GM18867 (cell line): ENCODE measurements around the gene WIPI1.
"Not testable (repeated sequence)": the region's sequence is repeated elsewhere in the genome, so short reads cannot be mapped to it uniquely, and the experiment has no call there.

Source experiments
- ATAC-seq: cut with Tn5 transposase; IDR thresholded peaks from one replicate; pipeline ENCODE4 v1.9.1; 2021; ENCODE audit warnings: mild to moderate bottlenecking, moderate library complexity; ENCODE audit not compliant: unreplicated experiment

Gene WIPI1

GRCh38 chr17:68457168-68457538 is at the start of gene WIPI1:
WIPI1 (minus strand) TSS chr17:68457496; CDS start chr17:68457421, 75 bp downstream.
- peak; percentile 32 for ATAC-seq

- no peak for ATAC-seq
These were observed 48.7 kb upstream of the WIPI1 start for GRCh38 chr17:68505951-68506350.

- no peak for ATAC-seq
These were observed 43.8 kb upstream of the WIPI1 start for GRCh38 chr17:68501074-68501473.

- ATAC-seq, result no peak
These were observed 42.3 kb upstream of the WIPI1 start for GRCh38 chr17:68499587-68499986.

GRCh38 chr17:68498479-68499326 is 41.4 kb upstream of the WIPI1 start:
- ATAC-seq, result peak; percentile 21

- ATAC-seq, result peak; percentile 93
These were observed 40.6 kb upstream of the WIPI1 start for GRCh38 chr17:68497885-68498319.

- no peak for ATAC-seq
These were observed 37.8 kb upstream of the WIPI1 start for GRCh38 chr17:68495081-68495480.

GRCh38 chr17:68492394-68493054 is 35.2 kb upstream of the WIPI1 start:
- ATAC-seq, result not testable (repeated sequence)

- ATAC-seq, result peak; percentile 47
These were observed 34.3 kb upstream of the WIPI1 start for GRCh38 chr17:68491381-68492231.

- no peak for ATAC-seq
These were observed 32.6 kb upstream of the WIPI1 start for GRCh38 chr17:68489919-68490318.

- ATAC-seq, result no peak
These were observed 27.2 kb upstream of the WIPI1 start for GRCh38 chr17:68484458-68484857.

- ATAC-seq, result no peak
These were observed 25.3 kb upstream of the WIPI1 start for GRCh38 chr17:68482576-68483041.

GRCh38 chr17:68480885-68481284 is 23.6 kb upstream of the WIPI1 start:
- no peak for ATAC-seq

GRCh38 chr17:68470961-68471360 is 13.7 kb upstream of the WIPI1 start:
- ATAC-seq, result no peak

GRCh38 chr17:68468788-68469187 is 11.5 kb upstream of the WIPI1 start:
- ATAC-seq, result no peak

GRCh38 chr17:68468334-68468733 is 11.0 kb upstream of the WIPI1 start:
- ATAC-seq, result no peak

- ATAC-seq, result no peak
These were observed 6.1 kb upstream of the WIPI1 start for GRCh38 chr17:68463211-68464019.

- ATAC-seq, result peak; percentile 37
These were observed 5.3 kb upstream of the WIPI1 start for GRCh38 chr17:68462381-68463210.

GRCh38 chr17:68461589-68461988 is 4.3 kb upstream of the WIPI1 start:
- no peak for ATAC-seq
